Panc1 (cell line): ENCODE results near the gene CHD6. TPM values are rescaled to one million over a fixed set of nuclear protein-coding genes. Genes with fewer than 3 reads are reported as not detected.

Experiments
- ATAC-seq: fragments of 200-7000 bp; cut with Tn5 transposase; 2 replicates; pipeline ENCODE4 v1.9.1; 2020; ENCODE audit warnings: mild to moderate bottlenecking, moderate library complexity
- BruUV-seq: library from RNA; stranded (reverse); fragments of 400-500 nt; replicated peaks from 2 replicates; lab custom pipeline; 2021; lab: Mats Ljungman, UMichigan
- CTCF ChIA-PET: fragments of 300-600 bp; sonication (Branson Sonifier 250); formaldehyde crosslinking; loops from one replicate; lab custom pipeline; 2022; ENCODE audit warnings: antibody characterized with exemption; lab: Charles Lee
- POLR2A ChIA-PET: fragments of 300-600 bp; sonication (Branson Sonifier 250); formaldehyde crosslinking; loops from one replicate; lab custom pipeline; 2022; ENCODE audit warnings: antibody characterized with exemption; lab: Charles Lee
- DNase-seq: peaks from one replicate; pipeline ENCODE4 v3.0.0-alpha.2; 2010; ENCODE audit warnings: low read depth, low spot score
- H3K27ac ChIP-seq: 2 replicates; pipeline ENCODE4 v1.5.1; 2011; ENCODE audit warnings: mild to moderate bottlenecking, low read length, inconsistent platforms
- H3K27me3 ChIP-seq: fragments of 200-500 bp; sonication (Bioruptor generic); 2 replicates; pipeline ENCODE4 v1.6.0; 2014; ENCODE audit warnings: low read length, inconsistent platforms; ENCODE audit not compliant: control insufficient read depth, insufficient read depth
- H3K36me3 ChIP-seq: fragments of 200-500 bp; sonication (Bioruptor generic); 2 replicates; pipeline ENCODE4 v1.5.1; 2014; ENCODE audit warnings: inconsistent platforms, mild to moderate bottlenecking, low read length, moderate library complexity; ENCODE audit not compliant: control insufficient read depth, insufficient read depth
- H3K4me1 ChIP-seq: 2 replicates; pipeline ENCODE4 v1.5.1; 2011; ENCODE audit warnings: inconsistent platforms, mild to moderate bottlenecking, low read length, moderate library complexity; ENCODE audit not compliant: control insufficient read depth, insufficient read depth
- H3K4me3 ChIP-seq, 2 experiments: 2 replicates each; pipeline ENCODE4 v1.5.1; 2011 to 2012; ENCODE audit warnings: low read depth in 2 of 2, low read length in 2 of 2, mild to moderate bottlenecking in 2 of 2, inconsistent platforms in 1 of 2, moderate library complexity in 1 of 2
- H3K9me3 ChIP-seq: fragments of 200-500 bp; sonication (Bioruptor generic); 2 replicates; pipeline ENCODE4 v1.5.1; 2014; ENCODE audit warnings: low read depth, mild to moderate bottlenecking, inconsistent platforms, low read length, moderate library complexity; ENCODE audit not compliant: control insufficient read depth, insufficient read depth
- CTCF ChIP-seq: fragments of 450-650 bp; IDR thresholded peaks from 2 replicates; pipeline ENCODE4 v1.5.1; 2017; ENCODE audit warnings: mild to moderate bottlenecking
- POLR2AphosphoS5 ChIP-seq: IDR thresholded peaks from 2 replicates; pipeline ENCODE4 v1.6.1; 2012; ENCODE audit warnings: mild to moderate bottlenecking, low read depth, low read length, moderate library complexity
- REST ChIP-seq, 2 experiments: IDR thresholded peaks; 2 replicates each; pipeline ENCODE4 v1.6.1; 2011 to 2012; ENCODE audit warnings: low read depth in 2 of 2, control low read depth in 1 of 2, low read length in 1 of 2, mild to moderate bottlenecking in 1 of 2, moderate library complexity in 1 of 2; ENCODE audit not compliant: insufficient read depth in 1 of 2
- SIN3A ChIP-seq: IDR thresholded peaks from 2 replicates; pipeline ENCODE4 v1.6.1; 2012; ENCODE audit warnings: low read depth, mild to moderate bottlenecking, low read length, moderate library complexity, borderline replicate concordance; ENCODE audit not compliant: insufficient read depth
- TCF7L2 ChIP-seq: IDR thresholded peaks from 2 replicates; pipeline ENCODE4 v1.6.1; 2011; ENCODE audit warnings: mild to moderate bottlenecking, low read depth, low read length, inconsistent platforms
- in situ Hi-C: cut with HindIII; loops from 2 replicates; pipeline ENCODE4 v1.10.0; 2016; ENCODE audit warnings: low sequenced_read_pairs, low pct_unique_long_range_greater_than_20kb
- intact Hi-C: fragments of 100-400 bp; cut with micrococcal nuclease; formaldehyde crosslinking; loops from one replicate; pipeline ENCODE4 v1.10.0; 2022; ENCODE audit not compliant: unreplicated experiment
- total RNA-seq: library from RNA; stranded (reverse); gene quantifications from one replicate; pipeline ENCODE4 v1.2.1, GENCODE V29; 2021; ENCODE audit not compliant: unreplicated experiment

The CHD6 gene
- total RNA-seq, 1 experiment from 2014 or later: 21.3 TPM

GRCh38 chr20:41563087-41563486, 55.1 kb downstream of the CHD6 start:
- BruUV-seq: no TSS peak
- TF ChIP-seq POLR2AphosphoS5 (no peak), SIN3A (no peak), REST (IDR thresholded peaks at IDR 0.05; ENCODE audit: insufficient read depth in 1 of 2, low read depth in 2 of 2, low read length in 1 of 2) (no peak), TCF7L2 (no peak), CTCF (no peak)
- H3K27ac ChIP-seq: no peak overlapping the region
- no peaks in the 10 kb centered on the region for H3K4me1 ChIP-seq
- intact Hi-C loops: no loop called here
- in situ Hi-C loops: no loop called here
- ATAC-seq: no peak
- no peaks in the 10 kb centered on the region for H3K36me3 ChIP-seq
- no peak overlapping the region for H3K4me3 ChIP-seq
- H3K27me3 ChIP-seq: no peaks in the 10 kb centered on the region
- CTCF ChIA-PET: interaction anchor here (0.6 kb wide), 1 partner anchor 1846 kb away, joined by 3 read pairs; no protein-coding TSS in a partner anchor
- POLR2A ChIA-PET: no interaction called here
- no peaks in the 10 kb centered on the region for H3K9me3 ChIP-seq
- DNase-seq: no peak

GRCh38 chr20:41560970-41561369, 57.2 kb downstream of the CHD6 start:
- no peak overlapping the region for H3K27ac ChIP-seq
- intact Hi-C loops (no loop called here), in situ Hi-C loops (no loop called here)
- BruUV-seq: no TSS peak
- no peaks in the 10 kb centered on the region for H3K4me1 ChIP-seq
- no peak for ATAC-seq
- ChIA-PET CTCF (no interaction called here), POLR2A (no interaction called here)
- H3K27me3 ChIP-seq: no peaks in the 10 kb centered on the region
- no peak for DNase-seq
- TF ChIP-seq REST (IDR thresholded peaks at IDR 0.05; ENCODE audit: insufficient read depth in 1 of 2, low read depth in 2 of 2, low read length in 1 of 2) (no peak), POLR2AphosphoS5 (no peak), CTCF (no peak), SIN3A (no peak), TCF7L2 (no peak)
- no peaks in the 10 kb centered on the region for H3K36me3 ChIP-seq
- no peaks in the 10 kb centered on the region for H3K9me3 ChIP-seq
- no peak overlapping the region for H3K4me3 ChIP-seq
